Mammary epithelial cell (primary cell): ENCODE measurements around the gene FASLG.

Experiments
- EZH2 ChIP-seq: IDR thresholded peaks from 2 replicates; pipeline ENCODE4 v1.6.1; 2012; ENCODE audit warnings: low read length, inconsistent platforms, borderline replicate concordance
- TF ChIP-seq, protein P1 (sequence below), 2 donors: IDR thresholded peaks in 1 of 2; conservative IDR thresholded peaks in 1 of 2; 2 replicates each; pipeline ENCODE4 v1.5.1; 2011 to 2012; ENCODE audit warnings: inconsistent platforms in 2 of 2, low read length in 2 of 2, mild to moderate bottlenecking in 2 of 2, control low read depth in 1 of 2, low read depth in 1 of 2; ENCODE audit not compliant: insufficient read depth in 1 of 2; ENCODE audit errors: extremely low read depth in 1 of 2

DNA sequence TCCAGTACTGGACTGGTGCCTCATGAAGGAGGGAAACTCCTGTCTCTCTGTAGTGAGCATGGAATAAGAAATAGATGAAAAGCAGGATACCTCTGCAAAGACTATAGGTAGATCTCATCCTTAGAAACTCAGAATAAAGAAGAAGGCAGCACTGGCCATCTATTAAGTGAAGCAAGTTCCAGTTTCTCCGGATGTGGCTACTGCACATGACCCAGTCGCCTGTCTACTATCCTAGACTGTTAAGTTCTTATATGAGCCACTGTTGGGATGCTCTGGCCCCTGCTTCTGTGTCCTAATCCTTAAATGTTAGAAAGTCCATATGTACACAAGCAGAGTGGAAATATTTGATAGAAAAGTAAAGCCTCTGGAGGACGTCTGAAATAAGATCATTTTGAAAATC is 2.2 kb downstream of the FASLG start:
- TF ChIP-seq, protein P1, sequence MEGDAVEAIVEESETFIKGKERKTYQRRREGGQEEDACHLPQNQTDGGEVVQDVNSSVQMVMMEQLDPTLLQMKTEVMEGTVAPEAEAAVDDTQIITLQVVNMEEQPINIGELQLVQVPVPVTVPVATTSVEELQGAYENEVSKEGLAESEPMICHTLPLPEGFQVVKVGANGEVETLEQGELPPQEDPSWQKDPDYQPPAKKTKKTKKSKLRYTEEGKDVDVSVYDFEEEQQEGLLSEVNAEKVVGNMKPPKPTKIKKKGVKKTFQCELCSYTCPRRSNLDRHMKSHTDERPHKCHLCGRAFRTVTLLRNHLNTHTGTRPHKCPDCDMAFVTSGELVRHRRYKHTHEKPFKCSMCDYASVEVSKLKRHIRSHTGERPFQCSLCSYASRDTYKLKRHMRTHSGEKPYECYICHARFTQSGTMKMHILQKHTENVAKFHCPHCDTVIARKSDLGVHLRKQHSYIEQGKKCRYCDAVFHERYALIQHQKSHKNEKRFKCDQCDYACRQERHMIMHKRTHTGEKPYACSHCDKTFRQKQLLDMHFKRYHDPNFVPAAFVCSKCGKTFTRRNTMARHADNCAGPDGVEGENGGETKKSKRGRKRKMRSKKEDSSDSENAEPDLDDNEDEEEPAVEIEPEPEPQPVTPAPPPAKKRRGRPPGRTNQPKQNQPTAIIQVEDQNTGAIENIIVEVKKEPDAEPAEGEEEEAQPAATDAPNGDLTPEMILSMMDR (conservative IDR thresholded peaks at IDR 0.05 in 1 of 2, IDR thresholded peaks at IDR 0.05 in 1 of 2; ENCODE audit: extremely low read depth in 1 of 2, insufficient read depth in 1 of 2, low read depth in 1 of 2, low read length in 2 of 2) = no peak
- TF ChIP-seq EZH2 = no peak
